Mesenchymal stem cell (in vitro differentiated cells and primary cell): ENCODE data around the gene ACO2.
A peak's percentile ranks its signal among the peaks of the same experiment; 100 is the strongest.

Source experiments
- DNase-seq: peaks from one replicate; pipeline ENCODE4 v3.0.0-alpha.2; 2013
- H2AFZ ChIP-seq: one replicate; pipeline ENCODE4 v1.6.1; 2013; ENCODE audit warnings: low read depth, mild to moderate bottlenecking, control low read depth, inconsistent platforms, low read length, moderate library complexity
- H2AK5ac ChIP-seq: 2 replicates; pipeline ENCODE4 v1.6.1; 2013; ENCODE audit warnings: low read length, moderate library complexity, mild to moderate bottlenecking, inconsistent platforms; ENCODE audit not compliant: severe bottlenecking
- H2BK120ac ChIP-seq: one replicate; pipeline ENCODE4 v1.6.1; 2013; ENCODE audit warnings: low read depth, mild to moderate bottlenecking, inconsistent platforms, low read length, moderate library complexity
- H2BK12ac ChIP-seq, 2 experiments: one replicate each; pipeline ENCODE4 v1.6.1; 2013; ENCODE audit warnings: inconsistent platforms in 2 of 2, low read length in 2 of 2, mild to moderate bottlenecking in 2 of 2, moderate library complexity in 2 of 2, control low read depth in 1 of 2
- H2BK15ac ChIP-seq: one replicate; pipeline ENCODE4 v1.6.1; 2013; ENCODE audit warnings: mild to moderate bottlenecking, low read depth, inconsistent platforms; ENCODE audit not compliant: poor library complexity, severe bottlenecking
- H2BK5ac ChIP-seq: 2 replicates; pipeline ENCODE4 v1.6.1; 2013; ENCODE audit warnings: low read depth, mild to moderate bottlenecking, low read length, control low read depth, inconsistent platforms; ENCODE audit not compliant: poor library complexity, severe bottlenecking
- H3K14ac ChIP-seq, 2 experiments: one replicate each; pipeline ENCODE4 v1.6.1; 2013; ENCODE audit warnings: inconsistent platforms in 2 of 2, low read length in 2 of 2, control low read depth in 1 of 2, mild to moderate bottlenecking in 1 of 2, moderate library complexity in 1 of 2
- H3K18ac ChIP-seq, 2 experiments: one replicate each; pipeline ENCODE4 v1.6.1; 2013; ENCODE audit warnings: inconsistent platforms in 2 of 2, low read length in 2 of 2, control low read depth in 1 of 2, low read depth in 1 of 2, mild to moderate bottlenecking in 1 of 2
- H3K23ac ChIP-seq, 2 experiments: one replicate each; pipeline ENCODE4 v1.6.1; 2013; ENCODE audit warnings: inconsistent platforms in 2 of 2, low read length in 2 of 2, mild to moderate bottlenecking in 2 of 2, moderate library complexity in 2 of 2, control low read depth in 1 of 2
- H3K27ac ChIP-seq: 2 replicates; pipeline ENCODE4 v1.5.1; 2013; ENCODE audit warnings: mild to moderate bottlenecking, moderate library complexity, low read length, control low read depth, inconsistent platforms; ENCODE audit not compliant: poor library complexity, severe bottlenecking
- H3K27me3 ChIP-seq, 2 experiments: 2 replicates each; pipeline versions ENCODE4 v1.6.1 to v1.7.0; 2013; ENCODE audit warnings: low read length in 2 of 2, mild to moderate bottlenecking in 2 of 2, moderate library complexity in 2 of 2, control low read depth in 1 of 2, inconsistent platforms in 1 of 2; ENCODE audit not compliant: control insufficient read depth in 1 of 2, insufficient read depth in 1 of 2
- H3K36me3 ChIP-seq, 2 experiments: 2 replicates each; pipeline versions ENCODE4 v1.6.1 to v1.7.0; 2013; ENCODE audit warnings: low read length in 2 of 2, control low read depth in 1 of 2, inconsistent platforms in 1 of 2, low read depth in 1 of 2, mild to moderate bottlenecking in 1 of 2; ENCODE audit not compliant: insufficient read depth in 2 of 2, control insufficient read depth in 1 of 2
- H3K4ac ChIP-seq, 2 experiments: one replicate each; pipeline ENCODE4 v1.6.1; 2013; ENCODE audit warnings: inconsistent platforms in 2 of 2, low read length in 2 of 2, mild to moderate bottlenecking in 2 of 2, moderate library complexity in 2 of 2, control low read depth in 1 of 2, low read depth in 1 of 2
- H3K4me1 ChIP-seq: 2 replicates; pipeline ENCODE4 v1.6.1; 2013; ENCODE audit warnings: low read depth, low read length, control low read depth; ENCODE audit not compliant: control insufficient read depth, insufficient read depth
- H3K4me2 ChIP-seq: 2 replicates; pipeline ENCODE4 v1.6.1; 2013; ENCODE audit warnings: low read length, mild to moderate bottlenecking, inconsistent platforms; ENCODE audit not compliant: poor library complexity, severe bottlenecking
- H3K4me3 ChIP-seq, 2 experiments: 2 replicates each; pipeline versions ENCODE4 v1.5.1 to v1.7.0; 2013; ENCODE audit warnings: low read length in 2 of 2, mild to moderate bottlenecking in 2 of 2, control low read depth in 1 of 2, low read depth in 1 of 2; ENCODE audit not compliant: insufficient read depth in 1 of 2
- H3K79me1 ChIP-seq: replicated peaks from 2 replicates; pipeline ENCODE4 v1.6.1; 2013; ENCODE audit warnings: mild to moderate bottlenecking, control low read depth, low read length, inconsistent platforms; ENCODE audit not compliant: poor library complexity, severe bottlenecking
- H3K9ac ChIP-seq: 2 replicates; pipeline ENCODE4 v1.7.0; 2013; ENCODE audit warnings: mild to moderate bottlenecking, low read length, moderate library complexity
- H3K9me3 ChIP-seq: 2 replicates; pipeline ENCODE4 v1.7.0; 2013; ENCODE audit warnings: mild to moderate bottlenecking, low read length; ENCODE audit not compliant: control insufficient read depth
- H4K8ac ChIP-seq: one replicate; pipeline ENCODE4 v1.6.1; 2013; ENCODE audit warnings: inconsistent platforms, mild to moderate bottlenecking, low read length, moderate library complexity
- H4K91ac ChIP-seq: one replicate; pipeline ENCODE4 v1.6.1; 2013; ENCODE audit warnings: mild to moderate bottlenecking, low read length, inconsistent platforms
- WGBS: methylation state at CpG from one replicate; pipeline ENCODE4 v1.1.7; 2013; ENCODE audit warnings: mixed read lengths; 5-methylcytosine and 5-hydroxymethylcytosine counted together

Gene ACO2

GRCh38 chr22:41446057-41446501, 22.8 kb upstream of the ACO2 start:
- no peaks in the 10 kb centered on the region for H3K79me1 ChIP-seq
- H3K23ac ChIP-seq, result peak overlapping the region in 1 of 2 experiments; percentile 85
- H2BK12ac ChIP-seq, result no peak overlapping the region
- peak overlapping the region; percentile 77 to 99 for H3K14ac ChIP-seq
- H2BK15ac ChIP-seq, result peak overlapping the region; percentile 55
- H2AK5ac ChIP-seq, result no peak overlapping the region
- peaks cover 7 to 9% of the 10 kb centered on the region in 2 experiments for H3K36me3 ChIP-seq
- H3K27ac ChIP-seq, result peak overlapping the region; percentile 81
- no peaks in the 10 kb centered on the region for H3K27me3 ChIP-seq
- no peak overlapping the region for H2AFZ ChIP-seq
- peak; percentile 18 for DNase-seq
- H3K9ac ChIP-seq, result peak overlapping the region; percentile 99
- H3K4me3 ChIP-seq, result peak overlapping the region; percentile 93 to 99
- peak overlapping the region; percentile 83 to 90 for H3K4ac ChIP-seq
- H2BK120ac ChIP-seq, result peak overlapping the region; percentile 81
- peak overlapping the region; percentile 40 to 97 for H3K18ac ChIP-seq
- H2BK5ac ChIP-seq, result peak overlapping the region; percentile 22
- peak overlapping the region; percentile 89 for H3K4me2 ChIP-seq
- WGBS, result 0% methylated on average over 17 of the region's 34 CpGs
- H3K4me1 ChIP-seq, result peaks cover 7% of the 10 kb centered on the region
- peak overlapping the region; percentile 65 for H4K8ac ChIP-seq
- no peaks in the 10 kb centered on the region for H3K9me3 ChIP-seq
- H4K91ac ChIP-seq, result no peak overlapping the region

- Histone ChIP-seq H4K8ac (peak within 1 kb of the TSS; percentile 97), H3K4ac (peak within 1 kb of the TSS; percentile 90 to 95), H2AK5ac (peak within 1 kb of the TSS; percentile 62), H3K36me3 (peaks cover 7 to 9% of the 10 kb centered on the region in 2 experiments), H3K4me1 (peaks cover 7% of the 10 kb centered on the region), H2AFZ (peak within 1 kb of the TSS; percentile 49), H3K4me2 (peak within 1 kb of the TSS; percentile 89), H3K18ac (peak within 1 kb of the TSS; percentile 78 to 98), H3K9ac (peak within 1 kb of the TSS; percentile 99), H3K9me3 (no peaks in the 10 kb centered on the region), H3K79me1 (no peaks in the 10 kb centered on the region), H3K27me3 (no peaks in the 10 kb centered on the region), H2BK15ac (peak within 1 kb of the TSS; percentile 98), H2BK120ac (peak within 1 kb of the TSS; percentile 97), H3K4me3 (peak within 1 kb of the TSS; percentile 93 to 99), H3K23ac (peak within 1 kb of the TSS in 1 of 2 experiments; percentile 99), H2BK12ac (peak within 1 kb of the TSS in 1 of 2 experiments; percentile 72), H2BK5ac (peak within 1 kb of the TSS; percentile 57), H3K14ac (peak within 1 kb of the TSS; percentile 89 to 99), H3K27ac (peak within 1 kb of the TSS; percentile 98), H4K91ac (peak within 1 kb of the TSS; percentile 79)
- DNase-seq, result peak; percentile 96
- under 1% methylated on average over 81 of the region's 85 CpGs for WGBS
These were observed 22.1 kb upstream of the ACO2 start, which contains the start of gene TOB2 for GRCh38 chr22:41446639-41447434. TSS of gene TOB2 (minus strand) at chr22:41446801. CDS start at chr22:41437345, 9,456 bp downstream.

GRCh38 chr22:41447435-41448188, 21.3 kb upstream of the ACO2 start:
- peak overlapping the region; percentile 97 for H2BK120ac ChIP-seq
- H3K4me1 ChIP-seq, result peaks cover 7% of the 10 kb centered on the region
- peak overlapping the region; percentile 78 to 98 for H3K18ac ChIP-seq
- peak; percentile 85 for DNase-seq
- H3K27ac ChIP-seq, result peak overlapping the region; percentile 98
- peak overlapping the region; percentile 87 for H3K4me2 ChIP-seq
- H3K27me3 ChIP-seq, result no peaks in the 10 kb centered on the region
- H2AFZ ChIP-seq, result peak overlapping the region; percentile 24
- no peaks in the 10 kb centered on the region for H3K79me1 ChIP-seq
- peak overlapping the region; percentile 99 for H3K9ac ChIP-seq
- peak overlapping the region; percentile 93 to 99 for H3K4me3 ChIP-seq
- H3K23ac ChIP-seq, result peak overlapping the region; percentile 51 to 99
- peaks cover 7 to 11% of the 10 kb centered on the region in 2 experiments for H3K36me3 ChIP-seq
- H2AK5ac ChIP-seq, result peak overlapping the region; percentile 44
- peak overlapping the region; percentile 97 for H4K8ac ChIP-seq
- no peaks in the 10 kb centered on the region for H3K9me3 ChIP-seq
- H4K91ac ChIP-seq, result peak overlapping the region; percentile 79
- peak overlapping the region; percentile 98 for H2BK15ac ChIP-seq
- peak overlapping the region; percentile 72 to 82 for H2BK12ac ChIP-seq
- peak overlapping the region; percentile 61 to 95 for H3K4ac ChIP-seq
- WGBS, result under 1% methylated on average over 44 of the region's 63 CpGs
- peak overlapping the region; percentile 89 to 99 for H3K14ac ChIP-seq
- H2BK5ac ChIP-seq, result peak overlapping the region; percentile 57
